ENCODE data around the gene IL1A.

DNA sequence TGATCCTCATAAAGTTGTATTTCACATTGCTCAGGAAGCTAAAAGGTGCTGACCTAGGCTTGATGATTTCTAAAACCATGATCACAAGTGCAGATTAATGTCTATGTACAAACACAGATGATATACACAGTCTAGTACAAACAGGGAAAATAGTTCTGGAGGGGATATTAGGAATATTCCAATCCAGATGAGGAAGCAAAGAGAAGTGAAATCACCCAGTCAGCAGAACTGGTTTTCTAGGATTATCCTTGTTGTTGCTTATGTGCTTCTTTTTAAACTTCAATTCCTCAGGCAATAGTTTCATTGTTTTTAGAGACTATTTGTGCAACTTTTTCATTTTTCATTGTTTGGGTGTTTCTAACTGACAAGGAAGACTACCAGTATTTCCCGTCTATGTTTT lies 4.7 kb downstream of the IL1A start:
- TF ChIP-seq, protein P1, sequence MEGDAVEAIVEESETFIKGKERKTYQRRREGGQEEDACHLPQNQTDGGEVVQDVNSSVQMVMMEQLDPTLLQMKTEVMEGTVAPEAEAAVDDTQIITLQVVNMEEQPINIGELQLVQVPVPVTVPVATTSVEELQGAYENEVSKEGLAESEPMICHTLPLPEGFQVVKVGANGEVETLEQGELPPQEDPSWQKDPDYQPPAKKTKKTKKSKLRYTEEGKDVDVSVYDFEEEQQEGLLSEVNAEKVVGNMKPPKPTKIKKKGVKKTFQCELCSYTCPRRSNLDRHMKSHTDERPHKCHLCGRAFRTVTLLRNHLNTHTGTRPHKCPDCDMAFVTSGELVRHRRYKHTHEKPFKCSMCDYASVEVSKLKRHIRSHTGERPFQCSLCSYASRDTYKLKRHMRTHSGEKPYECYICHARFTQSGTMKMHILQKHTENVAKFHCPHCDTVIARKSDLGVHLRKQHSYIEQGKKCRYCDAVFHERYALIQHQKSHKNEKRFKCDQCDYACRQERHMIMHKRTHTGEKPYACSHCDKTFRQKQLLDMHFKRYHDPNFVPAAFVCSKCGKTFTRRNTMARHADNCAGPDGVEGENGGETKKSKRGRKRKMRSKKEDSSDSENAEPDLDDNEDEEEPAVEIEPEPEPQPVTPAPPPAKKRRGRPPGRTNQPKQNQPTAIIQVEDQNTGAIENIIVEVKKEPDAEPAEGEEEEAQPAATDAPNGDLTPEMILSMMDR (IDR thresholded peaks at IDR 0.05; ENCODE audit: low read length): no peak
- TF ChIP-seq EZH2 (IDR thresholded peaks at IDR 0.05; ENCODE audit: borderline replicate concordance, low read length): no peak

Data from OCI-LY1 (cell line).